Mucosa of descending colon (tissue), 3 donors: ENCODE measurements around the gene CSN2. TPM values are rescaled to one million over a fixed set of nuclear protein-coding genes. Genes with fewer than 3 reads are reported as not detected.

Experiments used
- ATAC-seq: fragments of 200-7000 bp; cut with Tn5 transposase; one replicate; pipeline ENCODE4 v1.9.1; 2020; ENCODE audit warnings: mild to moderate bottlenecking, moderate library complexity
- DNase-seq, 3 donors: peaks; one replicate each; pipeline ENCODE4 v3.0.0-alpha.2; 2020
- H3K36me3 ChIP-seq: fragments of 200-600 bp; one replicate; pipeline ENCODE4 v1.8.0; 2021; ENCODE audit warnings: low read depth, mild to moderate bottlenecking
- H3K4me1 ChIP-seq: fragments of 200-600 bp; one replicate; pipeline ENCODE4 v1.8.0; 2021; ENCODE audit warnings: low read depth, mild to moderate bottlenecking
- H3K4me3 ChIP-seq: fragments of 200-600 bp; one replicate; pipeline ENCODE4 v1.8.0; 2021; ENCODE audit warnings: mild to moderate bottlenecking
- H3K9me3 ChIP-seq: fragments of 200-600 bp; one replicate; pipeline ENCODE4 v1.8.0; 2021; ENCODE audit warnings: mild to moderate bottlenecking
- CTCF ChIP-seq: fragments of 200-600 bp; IDR thresholded peaks from one replicate; pipeline ENCODE4 v1.8.0; 2022; ENCODE audit warnings: antibody characterized with exemption, mild to moderate bottlenecking
- intact Hi-C, 2 donors: fragments of 100-400 bp; cut with DNase I in 1 of 2; cut with micrococcal nuclease in 1 of 2; formaldehyde crosslinking; loops; one replicate each; pipeline versions ENCODE4 v1.11.0 to v1.11.1; 2022; cut with DNase I, micrococcal nuclease
- long read RNA-seq, 2 donors: library from polyadenylated mRNA; unstranded; transcript quantifications; one replicate each; pipeline ENCODE4 v2.0.0, GENCODE V29; 2019 to 2021
- total RNA-seq, 3 donors: library from RNA; stranded (reverse); fragmentation: NEBNext Ultra II Directional in 2 of 3; extraction: Animal tissue kit (Norgen Biotek cat#: 25700) in 2 of 3; gene quantifications; one replicate each; pipeline versions ENCODE4 v1.2.1 to v1.2.4, GENCODE V29; 2021 to 2023
- donor health status: DM: no; HTN: no; CAD: no; lungs with moderate emphysema.
- donor health status: DM: no; HTN: no; CAD: no.
- donor health status: DM: no; HTN: yes; CAD: no.

CSN2 gene
- total RNA-seq, result not detected
- long read RNA-seq, donor 1, result 0 reads
- long read RNA-seq, donor 2, result 0 reads

DNA sequence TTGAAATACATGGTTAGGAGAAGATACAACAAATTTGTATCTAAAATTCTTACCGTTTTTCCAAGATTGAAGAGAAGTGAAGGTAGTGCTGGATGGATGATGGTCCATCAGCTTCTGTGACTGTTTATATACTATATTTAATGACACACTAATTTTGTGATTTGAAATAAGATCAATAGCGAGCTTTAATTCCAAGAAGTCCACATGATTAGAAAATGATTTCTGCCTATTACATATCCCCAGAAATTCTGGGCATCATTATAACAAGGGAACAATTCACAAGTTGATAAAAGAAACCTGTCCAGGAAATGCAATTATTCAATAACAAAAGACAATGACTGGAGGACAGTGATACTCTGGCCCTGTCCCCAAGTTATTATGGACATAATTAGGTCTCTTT, at the start of gene CSN2:
Gene CSN2 (minus strand): TSS at position 101 of the 400 bp plus-strand sequence. CDS start 4,733 bp downstream, outside the sequence.
- no peak for DNase-seq
- H3K4me1 ChIP-seq, result no peaks in the 10 kb centered on the region
- TF ChIP-seq CTCF, result no peak
- intact Hi-C loops, result no loop called here
- no peak within 1 kb of the TSS for H3K4me3 ChIP-seq
- ATAC-seq, result no peak
- no peaks in the 10 kb centered on the region for H3K36me3 ChIP-seq
- H3K9me3 ChIP-seq, result no peaks in the 10 kb centered on the region

DNA sequence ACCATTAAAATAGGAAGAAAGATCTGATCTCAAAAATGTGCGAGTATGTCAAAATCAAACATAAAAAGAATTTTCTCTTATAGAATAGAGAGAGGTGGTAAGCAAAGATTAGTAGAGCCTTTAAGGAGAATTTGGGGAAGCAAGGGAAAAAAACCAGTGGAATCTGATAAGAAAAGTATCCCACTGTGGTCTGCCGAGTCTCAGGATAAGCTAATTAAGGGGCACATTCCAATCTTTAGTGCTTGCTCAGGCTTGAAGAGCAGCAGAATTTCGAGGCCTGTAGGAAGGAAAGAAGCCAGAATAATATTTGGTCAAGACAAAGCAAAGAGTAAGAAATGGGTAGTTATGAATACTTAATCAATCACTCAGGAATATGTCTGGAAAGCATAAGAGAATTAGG, 43.2 kb upstream of the CSN2 start:
- TF ChIP-seq CTCF, result no peak
- intact Hi-C loops, result no loop called here
- no peaks in the 10 kb centered on the region for H3K9me3 ChIP-seq
- no peak for ATAC-seq
- DNase-seq, result no peak
- no peaks in the 10 kb centered on the region for H3K4me1 ChIP-seq
- no peaks in the 10 kb centered on the region for H3K36me3 ChIP-seq
- H3K4me3 ChIP-seq, result no peak overlapping the region

DNA sequence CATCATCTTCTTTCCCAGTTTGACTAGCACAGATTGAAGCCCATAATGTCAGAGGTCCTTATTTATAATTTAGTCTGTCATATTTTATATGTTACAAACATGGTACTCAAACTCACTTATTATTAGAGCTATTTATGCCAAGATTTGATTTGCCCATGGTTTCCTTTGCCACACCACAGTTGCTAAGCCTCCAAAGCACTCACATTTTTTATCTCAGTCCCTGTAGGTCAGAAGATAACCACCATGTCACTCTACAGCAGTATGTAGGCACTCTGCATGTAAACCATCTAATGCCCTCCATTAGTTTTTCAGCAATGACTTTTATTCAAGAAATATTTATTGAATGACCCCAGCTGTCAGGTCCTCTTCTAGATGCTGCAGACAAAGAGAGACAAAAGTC, 37.0 kb upstream of the CSN2 start:
- intact Hi-C loops, result no loop called here
- TF ChIP-seq CTCF, result no peak
- H3K9me3 ChIP-seq, result no peaks in the 10 kb centered on the region
- H3K4me3 ChIP-seq, result no peak overlapping the region
- DNase-seq (no peak), ATAC-seq (no peak)
- H3K36me3 ChIP-seq, result no peaks in the 10 kb centered on the region
- no peaks in the 10 kb centered on the region for H3K4me1 ChIP-seq

DNA sequence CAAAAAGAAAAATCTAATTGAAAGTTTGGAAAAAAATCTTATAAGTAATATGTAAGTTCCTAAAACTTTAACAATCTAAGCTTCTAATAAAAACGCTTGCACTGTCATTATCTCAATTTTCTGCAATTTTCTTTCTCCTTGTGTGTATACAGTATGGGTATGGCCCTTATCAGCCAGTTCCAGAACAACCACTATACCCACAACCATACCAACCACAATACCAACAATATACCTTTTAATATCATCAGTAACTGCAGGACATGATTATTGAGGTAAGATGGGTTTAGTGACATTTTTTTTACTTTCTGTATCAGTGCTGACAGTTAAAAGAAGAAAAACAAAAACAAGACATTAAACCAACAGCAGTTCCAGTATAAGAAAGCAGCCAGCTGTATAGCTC, 35.2 kb upstream of the CSN2 start:
- TF ChIP-seq CTCF, result no peak
- H3K9me3 ChIP-seq, result no peaks in the 10 kb centered on the region
- H3K36me3 ChIP-seq, result no peaks in the 10 kb centered on the region
- no peak overlapping the region for H3K4me3 ChIP-seq
- no peaks in the 10 kb centered on the region for H3K4me1 ChIP-seq
- intact Hi-C loops, result no loop called here
- ATAC-seq (no peak), DNase-seq (no peak)

GRCh38 chr4:69999420-69999819, 33.9 kb upstream of the CSN2 start:
- Histone ChIP-seq H3K36me3 (no peaks in the 10 kb centered on the region), H3K4me3 (no peak overlapping the region), H3K9me3 (no peaks in the 10 kb centered on the region), H3K4me1 (no peaks in the 10 kb centered on the region)
- intact Hi-C loops, result no loop called here
- no peak for TF ChIP-seq CTCF
- ATAC-seq (no peak), DNase-seq (no peak)

DNA sequence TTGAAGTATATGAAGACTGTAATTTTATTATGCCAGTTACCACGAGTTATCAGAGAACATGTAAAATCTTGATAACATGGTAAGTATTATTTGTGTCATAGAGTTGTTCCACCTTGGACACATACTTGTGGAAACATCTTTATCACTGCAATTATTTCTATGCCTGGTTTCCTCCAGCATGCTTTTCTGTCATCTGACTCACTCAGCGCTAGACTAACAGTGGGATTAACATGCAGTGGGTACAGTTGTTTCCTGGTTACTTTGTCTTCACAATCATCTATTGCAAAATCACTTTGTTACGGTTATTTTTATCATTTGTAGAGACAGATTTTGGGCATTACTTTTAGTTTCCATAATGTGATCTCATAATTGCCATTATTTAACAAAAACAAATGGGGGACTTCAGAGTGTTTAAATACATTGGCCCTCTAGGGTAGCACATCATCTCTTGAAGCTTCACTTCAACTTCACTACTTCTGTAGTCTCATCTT, 30.0 kb upstream of the CSN2 start, which contains the start of gene STATH:
Gene STATH (plus strand): TSS at position 441 of the 491 bp plus-strand sequence. CDS start 2,472 bp downstream, outside the sequence.
- Histone ChIP-seq H3K9me3 (no peaks in the 10 kb centered on the region), H3K4me3 (no peak within 1 kb of the TSS), H3K4me1 (no peaks in the 10 kb centered on the region), H3K36me3 (no peaks in the 10 kb centered on the region)
- no peak for TF ChIP-seq CTCF
- intact Hi-C loops, result no loop called here
- DNase-seq (no peak), ATAC-seq (no peak)
